Urinary bladder (tissue), 4 donors: Measurements from ENCODE around the gene TTC7B. TPM values are rescaled to one million over a fixed set of nuclear protein-coding genes. Genes with fewer than 3 reads are reported as not detected.

Experiments
- DNase-seq: peaks from one replicate; pipeline ENCODE4 v3.0.0-alpha.2; 2015; ENCODE audit errors: extremely low spot score
- H3K27ac ChIP-seq: one replicate; pipeline ENCODE4 v1.5.1; 2013; ENCODE audit warnings: low read depth, mild to moderate bottlenecking, moderate library complexity
- H3K36me3 ChIP-seq: one replicate; pipeline ENCODE4 v1.6.1; 2013; ENCODE audit warnings: mild to moderate bottlenecking, moderate library complexity; ENCODE audit not compliant: insufficient read depth
- H3K4me1 ChIP-seq: one replicate; pipeline ENCODE4 v1.6.1; 2013; ENCODE audit warnings: mild to moderate bottlenecking, moderate library complexity; ENCODE audit not compliant: insufficient read depth
- H3K4me3 ChIP-seq: one replicate; pipeline ENCODE4 v1.5.1; 2013; ENCODE audit warnings: low read depth, low read length
- WGBS: extraction: QIAGEN DNeasy Blood & Tissue Kit; methylation state at CpG from one replicate; pipeline ENCODE4 v1.1.7; 2013; 5-methylcytosine and 5-hydroxymethylcytosine counted together
- polyA plus RNA-seq: library from polyadenylated mRNA; stranded (reverse); fragments of 200-250 nt; gene quantifications from one replicate; pipeline ENCODE4 v1.2.3, GENCODE V29; 2013
- total RNA-seq: library from RNA; depleted of rRNA; stranded (reverse); fragments of >200 nt; gene quantifications from one replicate; pipeline ENCODE4 v1.2.3, GENCODE V29; 2014
- donor health status: healthy with polysubstance abuse.
- donor health status: healthy.

TTC7B gene
- total and polyA plus RNA-seq, 2 donors, result 20.0 to 48.9 TPM

DNA sequence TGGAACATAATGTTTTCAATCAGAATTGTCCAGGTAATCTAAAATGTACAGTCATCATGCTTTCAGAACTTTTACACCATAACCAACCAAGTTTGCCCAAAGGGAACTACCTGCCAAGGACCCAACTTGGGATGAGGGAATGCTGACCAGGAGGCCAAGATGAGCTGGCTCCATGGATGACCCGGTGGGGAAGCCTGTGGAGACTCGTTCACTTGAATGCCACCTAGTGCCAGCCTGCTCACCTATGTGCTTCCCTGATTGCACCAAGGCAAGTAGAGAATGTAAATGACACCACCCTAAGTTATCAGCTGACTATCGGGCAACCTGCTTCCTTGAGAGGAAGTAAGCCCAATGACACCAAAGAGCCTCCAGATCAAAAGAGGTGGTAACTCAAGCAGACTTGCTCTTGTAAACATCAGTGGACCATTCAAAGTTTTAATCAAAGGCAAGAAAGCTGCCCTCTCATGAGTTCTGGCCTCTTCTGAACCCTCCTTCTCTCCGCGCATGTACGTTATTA, 137.3 kb downstream of the TTC7B start:
- DNase-seq, result no peak
- H3K27ac ChIP-seq, result no peak overlapping the region
- H3K4me3 ChIP-seq, result no peak overlapping the region
- no peaks in the 10 kb centered on the region for H3K36me3 ChIP-seq
- H3K4me1 ChIP-seq, result no peaks in the 10 kb centered on the region
- WGBS, result 96% methylated on average over 6 of the region's 6 CpGs

DNA sequence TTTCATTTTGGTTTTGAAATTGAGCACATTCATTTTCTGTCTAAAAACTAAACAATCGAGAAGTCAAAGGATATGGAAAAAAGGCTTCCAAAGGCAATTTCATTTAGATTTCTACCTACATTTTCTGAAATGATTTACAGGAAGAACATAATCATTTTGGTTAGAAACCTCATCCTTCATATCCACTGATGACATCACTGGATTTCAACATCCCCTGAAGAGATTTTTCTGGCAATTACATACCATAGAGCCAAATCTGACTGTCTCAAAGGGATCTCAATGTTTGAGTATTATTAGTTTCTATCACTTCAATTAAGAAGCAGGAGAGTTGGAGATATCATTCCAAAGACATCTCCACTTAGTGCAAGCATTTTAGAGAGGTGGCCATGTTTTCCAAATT, 137.8 kb downstream of the TTC7B start:
- Histone ChIP-seq H3K36me3 (no peaks in the 10 kb centered on the region), H3K27ac (no peak overlapping the region), H3K4me3 (no peak overlapping the region), H3K4me1 (no peaks in the 10 kb centered on the region)
- WGBS, result 97% methylated on average over 1 of the region's 1 CpG
- no peak for DNase-seq

DNA sequence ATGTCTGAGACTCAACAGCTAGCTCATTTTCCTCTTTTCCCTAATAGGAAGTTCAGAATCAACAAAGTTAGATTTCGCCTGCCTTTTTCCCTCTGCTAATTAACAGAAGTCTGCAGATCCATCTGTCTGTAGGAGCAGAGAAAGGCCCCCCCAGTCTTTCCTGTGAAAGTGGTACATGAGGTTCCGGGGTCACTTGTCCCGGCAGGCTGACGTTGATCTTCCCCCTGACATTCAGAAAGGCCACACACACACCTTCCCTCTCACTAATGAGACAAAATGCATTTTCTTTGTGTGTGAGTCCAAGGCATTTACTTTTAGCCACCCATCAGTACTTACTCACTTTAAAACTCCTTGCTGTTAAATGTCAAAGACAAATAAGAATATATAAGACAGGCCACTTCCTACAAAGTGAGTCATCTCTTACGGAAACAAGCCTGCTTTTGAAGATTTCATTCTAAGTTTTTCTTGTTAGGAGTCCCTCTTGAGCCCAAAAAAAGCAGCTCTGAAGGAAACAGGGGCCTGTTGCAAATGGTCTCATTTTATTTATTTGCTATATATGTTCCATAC, 138.7 kb downstream of the TTC7B start:
- H3K36me3 ChIP-seq, result no peaks in the 10 kb centered on the region
- H3K4me1 ChIP-seq, result no peaks in the 10 kb centered on the region
- no peak overlapping the region for H3K4me3 ChIP-seq
- H3K27ac ChIP-seq, result no peak overlapping the region
- WGBS, result 57% methylated on average over 5 of the region's 5 CpGs
- DNase-seq, result no peak

DNA sequence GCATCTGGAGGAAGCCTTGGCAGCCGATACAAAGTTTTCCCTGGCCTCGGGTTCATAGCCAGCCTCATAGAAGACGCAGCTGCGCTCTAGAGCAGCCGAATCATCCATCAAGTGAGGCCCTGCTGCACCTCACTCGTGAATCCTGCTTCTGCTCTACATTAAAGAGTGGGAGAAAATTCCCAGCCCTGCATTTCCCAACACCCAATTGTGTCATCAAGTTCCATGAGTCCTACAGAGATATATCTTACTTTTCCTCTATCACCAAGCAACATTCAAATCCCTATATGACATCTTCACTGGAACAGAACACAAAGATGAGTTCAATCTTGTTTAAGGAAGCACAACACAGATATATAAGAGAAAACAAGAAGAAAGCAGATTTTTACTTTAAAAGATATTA, 139.3 kb downstream of the TTC7B start:
- H3K4me3 ChIP-seq, result no peak overlapping the region
- DNase-seq, result no peak
- H3K4me1 ChIP-seq, result no peaks in the 10 kb centered on the region
- no peaks in the 10 kb centered on the region for H3K36me3 ChIP-seq
- 84% methylated on average over 6 of the region's 6 CpGs for WGBS
- no peak overlapping the region for H3K27ac ChIP-seq

DNA sequence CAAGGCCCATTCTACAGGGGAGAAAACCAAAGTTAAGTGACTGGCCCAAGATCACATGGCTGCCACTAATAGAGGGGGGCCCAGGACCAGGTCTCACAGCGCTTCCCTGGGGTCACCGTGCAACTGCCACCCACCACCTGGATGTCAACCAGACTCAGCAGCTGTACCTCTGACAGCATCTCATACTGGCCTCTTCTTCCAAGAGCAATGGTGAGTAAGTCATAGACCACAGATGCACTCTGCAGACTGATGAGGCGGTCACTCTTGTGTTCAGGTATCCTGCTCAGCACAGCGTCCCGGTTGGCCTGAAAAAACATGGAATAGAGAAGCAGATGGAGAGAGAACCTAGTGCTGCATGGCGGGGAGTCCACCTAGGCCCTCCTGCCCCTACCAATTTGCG, 139.9 kb downstream of the TTC7B start:
- WGBS, result 96% methylated on average over 7 of the region's 7 CpGs
- no peak overlapping the region for H3K4me3 ChIP-seq
- H3K4me1 ChIP-seq, result no peaks in the 10 kb centered on the region
- DNase-seq, result no peak
- H3K27ac ChIP-seq, result no peak overlapping the region
- H3K36me3 ChIP-seq, result no peaks in the 10 kb centered on the region

DNA sequence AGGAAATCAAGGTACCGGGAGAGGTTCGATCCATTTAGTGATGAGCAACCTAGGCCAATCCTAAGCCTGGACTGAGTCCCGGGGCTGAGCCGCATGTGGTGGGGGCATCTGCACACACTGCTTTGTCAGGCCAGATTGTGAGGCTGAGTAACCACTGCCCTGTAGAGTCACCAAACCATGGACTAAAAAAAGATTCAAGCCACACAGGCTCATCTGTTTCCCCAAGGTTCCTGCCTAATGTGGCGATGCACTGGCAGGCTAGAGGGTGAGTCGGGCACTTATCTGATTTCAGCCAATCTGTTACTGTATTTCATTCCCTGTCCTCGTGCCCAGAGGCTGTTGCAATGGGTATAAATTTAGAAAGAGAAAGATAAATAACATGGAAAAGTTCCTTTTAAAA, 140.8 kb downstream of the TTC7B start:
- Histone ChIP-seq H3K4me3 (no peak overlapping the region), H3K4me1 (no peaks in the 10 kb centered on the region), H3K27ac (no peak overlapping the region), H3K36me3 (no peaks in the 10 kb centered on the region)
- no peak for DNase-seq
- WGBS, result 56% methylated on average over 7 of the region's 7 CpGs

DNA sequence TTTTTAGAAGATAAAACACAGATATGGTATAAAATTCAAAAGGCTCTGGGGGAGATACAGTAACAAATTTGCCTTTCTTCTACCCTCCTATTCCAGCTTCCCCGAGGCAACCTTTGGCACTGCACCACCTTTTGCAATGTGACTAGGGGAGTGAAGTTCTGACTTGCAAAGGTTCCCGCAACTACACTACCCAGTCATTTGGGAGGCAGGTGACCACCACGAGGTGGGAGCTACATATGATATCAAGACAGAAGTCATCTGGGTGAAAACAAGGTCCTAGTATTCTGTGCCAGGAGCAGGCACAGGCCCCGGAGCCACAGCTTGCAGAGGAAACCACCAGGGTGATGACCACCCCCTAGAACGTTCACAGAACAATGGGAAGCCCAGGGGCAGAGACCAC, 141.5 kb downstream of the TTC7B start:
- Histone ChIP-seq H3K36me3 (no peaks in the 10 kb centered on the region), H3K4me1 (no peaks in the 10 kb centered on the region), H3K4me3 (no peak overlapping the region), H3K27ac (no peak overlapping the region)
- WGBS, result 89% methylated on average over 5 of the region's 5 CpGs
- no peak for DNase-seq

DNA sequence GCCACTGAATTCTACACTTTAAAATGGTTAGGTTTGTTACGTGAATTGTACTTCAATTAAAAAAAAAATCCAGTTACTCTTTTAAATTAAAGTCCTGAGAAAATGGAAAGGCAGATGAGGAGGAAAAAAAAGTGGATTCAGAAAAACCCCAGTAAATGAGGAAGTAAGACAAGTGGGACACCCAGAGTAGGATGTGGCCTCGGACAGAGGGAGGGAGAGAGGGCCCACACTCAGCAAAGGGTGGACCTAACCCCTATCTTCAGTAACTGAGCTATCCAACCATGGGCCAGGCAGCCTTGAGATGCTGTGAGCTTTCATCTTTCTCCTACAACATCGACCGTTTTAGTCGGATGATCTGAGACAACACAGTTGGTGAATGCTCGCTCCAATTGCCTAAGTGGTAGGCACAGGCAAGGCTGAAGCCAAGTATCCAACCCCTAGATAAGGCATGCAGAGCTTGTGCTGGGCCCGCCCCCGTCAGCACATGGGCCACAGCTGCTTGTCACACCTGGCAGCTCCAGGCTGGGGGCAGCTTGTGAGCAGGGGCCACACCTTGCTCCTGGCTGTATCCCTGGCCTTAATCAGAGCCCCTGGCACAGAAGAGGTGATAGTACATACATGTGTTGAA, 142.1 kb downstream of the TTC7B start:
- Histone ChIP-seq H3K4me1 (no peaks in the 10 kb centered on the region), H3K36me3 (no peaks in the 10 kb centered on the region), H3K4me3 (no peak overlapping the region), H3K27ac (no peak overlapping the region)
- DNase-seq, result no peak
- 87% methylated on average over 8 of the region's 8 CpGs for WGBS

DNA sequence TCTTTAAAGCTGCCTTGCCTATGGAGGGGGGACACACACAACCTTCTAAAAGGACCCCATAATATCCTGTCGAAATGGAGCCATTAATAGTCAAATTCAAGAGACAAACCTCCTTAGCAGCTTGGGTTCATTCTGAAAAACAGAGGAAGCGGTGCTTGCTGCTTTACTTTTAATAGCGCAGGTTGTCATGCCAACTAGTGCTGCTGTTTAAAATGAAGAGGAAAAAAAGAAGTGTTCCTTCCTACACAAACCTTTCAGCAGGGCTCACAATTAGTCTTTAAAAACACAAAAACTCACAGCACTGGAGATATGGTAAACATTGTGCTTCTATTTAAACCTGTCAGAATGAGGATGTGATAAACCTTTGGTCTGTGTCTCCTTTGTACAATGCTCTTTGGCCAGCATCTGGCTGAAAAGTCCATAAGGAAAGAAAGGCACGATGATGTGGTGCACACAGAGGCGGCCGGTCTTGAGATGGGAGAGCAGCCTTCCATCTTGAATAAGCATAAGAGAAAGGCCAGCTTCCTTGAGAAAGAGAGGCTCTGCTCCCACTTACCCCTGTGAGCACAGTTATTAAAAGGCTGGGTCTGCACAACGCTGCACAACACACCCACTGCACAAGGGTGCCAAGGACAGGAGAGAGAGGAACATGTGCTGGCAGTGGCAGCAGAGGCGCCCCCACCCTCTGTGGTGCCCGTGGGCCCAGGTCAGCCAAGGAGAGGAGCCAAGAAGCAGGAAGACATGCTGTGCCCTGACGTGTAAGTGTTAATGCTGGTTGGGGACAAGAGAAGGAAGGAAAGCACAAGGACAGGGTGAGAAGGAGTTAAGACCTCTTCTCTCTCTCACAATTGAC, 144.6 kb downstream of the TTC7B start:
- Histone ChIP-seq H3K4me3 (no peak overlapping the region), H3K27ac (no peak overlapping the region), H3K4me1 (no peaks in the 10 kb centered on the region), H3K36me3 (no peaks in the 10 kb centered on the region)
- WGBS, result 63% methylated on average over 10 of the region's 10 CpGs
- DNase-seq, result no peak

DNA sequence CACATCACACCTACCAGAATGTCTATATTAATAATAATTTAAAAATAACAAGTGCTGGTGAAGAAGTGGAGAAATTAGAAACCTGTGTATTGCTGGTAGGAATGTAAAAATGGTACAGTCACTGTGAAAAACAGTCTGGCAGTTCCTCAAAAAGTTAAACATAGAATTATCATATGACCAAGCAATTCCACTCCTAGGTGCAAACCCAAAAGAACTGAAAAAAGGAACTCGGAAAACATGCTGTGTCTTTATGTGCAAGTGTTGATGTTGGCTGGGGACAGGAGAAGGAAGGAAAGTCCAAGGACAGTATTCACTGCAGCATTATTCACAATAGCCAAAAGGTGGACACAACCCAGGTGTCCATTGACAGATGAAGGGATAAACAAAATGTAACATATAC, 146.5 kb downstream of the TTC7B start:
- 94% methylated on average over 1 of the region's 1 CpG for WGBS
- H3K4me3 ChIP-seq, result no peak overlapping the region
- H3K4me1 ChIP-seq, result no peaks in the 10 kb centered on the region
- DNase-seq, result no peak
- no peak overlapping the region for H3K27ac ChIP-seq
- no peaks in the 10 kb centered on the region for H3K36me3 ChIP-seq

DNA sequence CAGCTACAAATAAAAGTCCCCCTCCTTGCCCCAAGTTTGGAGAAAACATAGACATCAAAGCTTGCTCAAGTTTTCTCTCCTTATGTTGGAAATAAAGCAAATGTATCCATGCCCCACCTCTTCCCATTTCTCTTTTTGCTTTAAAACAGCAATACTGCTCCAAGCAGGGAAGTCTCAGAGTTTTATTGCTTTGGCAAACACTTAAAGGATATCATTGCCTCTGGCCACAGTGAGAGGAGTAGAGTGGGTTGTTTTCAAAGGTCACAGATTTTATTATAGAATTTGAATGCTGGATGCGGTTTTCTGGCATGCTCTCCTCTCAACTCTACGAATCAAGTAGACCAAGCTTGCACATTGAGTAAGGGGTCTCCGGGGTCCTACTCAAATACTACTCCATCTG, 149.7 kb downstream of the TTC7B start:
- no peak for DNase-seq
- Histone ChIP-seq H3K4me1 (no peaks in the 10 kb centered on the region), H3K36me3 (no peaks in the 10 kb centered on the region), H3K4me3 (no peak overlapping the region), H3K27ac (no peak overlapping the region)
- 45% methylated on average over 3 of the region's 3 CpGs for WGBS

DNA sequence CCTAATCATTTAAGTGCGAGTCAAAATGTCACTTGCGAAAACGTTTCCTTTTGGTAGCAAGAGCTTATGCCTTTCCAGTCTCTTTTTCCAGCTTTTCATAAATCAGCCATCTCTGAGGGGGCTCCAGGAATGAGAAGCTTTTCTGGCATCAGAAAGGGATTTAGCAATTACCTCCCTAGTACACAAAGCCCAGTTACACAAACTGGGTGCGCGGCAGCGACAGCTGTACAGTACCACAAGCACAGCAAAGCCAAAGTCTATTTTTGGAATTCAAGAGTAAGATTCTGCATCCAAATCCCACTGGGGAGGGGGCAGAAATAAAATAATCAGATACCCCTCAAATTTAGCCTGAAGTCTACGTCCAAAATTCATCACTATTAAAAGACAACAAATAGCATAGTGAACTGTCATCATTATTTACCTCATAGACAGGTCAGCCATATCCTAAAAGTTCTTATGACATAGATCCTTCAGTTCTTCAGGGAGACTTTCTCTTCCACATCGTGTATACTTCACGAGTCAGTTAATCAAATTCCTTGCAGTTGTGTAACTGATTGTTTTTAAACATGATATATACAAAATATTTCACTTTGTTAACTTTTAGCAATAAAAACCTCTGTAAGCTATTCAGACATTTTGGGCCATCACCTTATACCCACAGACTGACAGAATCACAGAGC, 150.8 kb downstream of the TTC7B start:
- Histone ChIP-seq H3K4me1 (no peaks in the 10 kb centered on the region), H3K4me3 (no peak overlapping the region), H3K36me3 (no peaks in the 10 kb centered on the region), H3K27ac (no peak overlapping the region)
- DNase-seq, result no peak
- 52% methylated on average over 9 of the region's 9 CpGs for WGBS

DNA sequence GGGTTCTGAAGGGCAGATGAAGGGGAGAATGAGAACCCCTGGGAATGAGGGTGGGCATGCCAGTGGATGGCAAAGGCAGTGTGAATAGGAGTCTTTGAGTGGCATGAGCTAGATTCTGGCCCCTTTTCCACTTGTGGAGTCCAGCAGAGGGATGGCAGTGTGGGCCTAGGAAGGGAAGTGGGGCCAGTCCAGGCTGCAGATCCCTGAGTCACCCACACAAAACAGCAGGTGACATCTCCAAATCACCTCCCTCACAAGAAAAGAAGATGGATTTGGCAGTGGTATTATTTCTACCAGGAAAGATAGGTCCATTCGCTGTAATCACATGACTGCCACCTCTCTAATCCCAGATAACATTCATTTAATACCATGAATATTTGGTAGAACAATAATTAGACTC, 151.3 kb downstream of the TTC7B start:
- no peaks in the 10 kb centered on the region for H3K4me1 ChIP-seq
- H3K4me3 ChIP-seq, result no peak overlapping the region
- 56% methylated on average over 1 of the region's 1 CpG for WGBS
- no peak for DNase-seq
- no peak overlapping the region for H3K27ac ChIP-seq
- H3K36me3 ChIP-seq, result no peaks in the 10 kb centered on the region
